Measurements from ENCODE around the gene DUOXA1.

DUOXA1 gene

DNA sequence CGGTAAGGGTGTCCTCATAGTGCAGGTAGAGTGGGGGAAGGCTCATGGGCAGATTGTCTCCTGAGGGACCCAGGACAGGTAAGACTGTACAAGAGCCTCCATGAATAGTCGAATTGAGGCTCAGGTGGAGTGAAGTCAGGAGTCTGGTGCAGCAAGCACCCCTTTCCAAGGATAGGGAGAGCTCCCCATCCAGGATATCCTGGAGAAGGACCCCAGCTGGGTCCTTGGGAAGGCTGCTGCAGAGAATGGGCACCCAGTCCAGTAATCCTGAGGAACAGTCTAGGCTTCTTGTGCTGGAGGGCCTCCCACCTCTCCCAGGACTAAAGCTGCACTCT lies 15.0 kb downstream of the DUOXA1 start:
- in situ Hi-C loops (cut with MboI; ENCODE audit: low pct_unique_long_range_greater_than_20kb, low sequenced_read_pairs, unreplicated experiment) = no loop called here
- no peak for DNase-seq (ENCODE audit: low spot score)
- TF ChIP-seq CTCF (IDR thresholded peaks at IDR 0.05; ENCODE audit: extremely low read depth, insufficient read depth, missing control alignments) = no peak

DNA sequence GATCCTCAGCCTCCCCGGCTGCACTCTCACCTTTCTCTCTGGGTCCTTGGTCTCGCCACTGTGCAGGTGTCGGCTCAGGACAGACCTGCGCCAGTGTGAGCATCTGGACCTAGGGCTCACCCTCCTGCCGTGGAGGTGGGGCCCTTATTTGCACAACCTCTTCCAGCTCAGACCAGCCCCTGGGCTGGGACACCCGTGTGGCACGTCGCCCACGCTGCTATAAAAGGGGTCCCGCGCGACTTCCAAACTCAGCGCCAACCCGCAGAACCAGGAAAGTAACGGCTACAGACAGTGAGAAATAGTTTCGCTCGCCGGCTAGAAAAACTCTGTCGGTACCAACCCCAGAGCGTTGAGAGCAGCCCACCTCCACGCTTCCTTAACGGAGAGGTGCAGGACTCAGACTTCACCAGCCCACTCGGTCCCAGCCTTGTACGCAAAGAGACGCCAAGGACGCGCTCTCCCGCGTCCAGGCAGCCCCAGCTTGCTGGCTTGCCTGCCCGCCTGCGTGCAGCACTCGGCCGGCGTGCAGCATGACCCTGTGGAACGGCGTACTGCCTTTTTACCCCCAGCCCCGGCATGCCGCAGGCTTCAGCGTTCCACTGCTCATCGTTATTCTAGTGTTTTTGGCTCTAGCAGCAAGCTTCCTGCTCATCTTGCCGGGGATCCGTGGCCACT lies 15.5 kb downstream of the DUOXA1 start, which contains the start of the genes DUOX2 and DUOXA2:
TSS of gene DUOX2 (minus strand) at position 97 of the 675 bp plus-strand sequence. CDS start 761 bp downstream, outside the sequence.
TSS of gene DUOXA2 (plus strand) at position 251 of the 675 bp plus-strand sequence. CDS start at position 531, 280 bp downstream.
- in situ Hi-C loops (cut with MboI; ENCODE audit: low pct_unique_long_range_greater_than_20kb, low sequenced_read_pairs, unreplicated experiment) = no loop called here
- DNase-seq (ENCODE audit: low spot score) = no peak

GRCh38 chr15:45113380-45113990 lies 16.2 kb downstream of the DUOXA1 start:
- TF ChIP-seq CTCF (IDR thresholded peaks at IDR 0.05; ENCODE audit: extremely low read depth, insufficient read depth, missing control alignments) = no peak
- DNase-seq (ENCODE audit: low spot score) = no peak
- in situ Hi-C loops (cut with MboI; ENCODE audit: low pct_unique_long_range_greater_than_20kb, low sequenced_read_pairs, unreplicated experiment) = no loop called here

More for the DNA sequence above, 15.5 kb downstream of the DUOXA1 start, which contains the start of the genes DUOX2 and DUOXA2:
- no peak for TF ChIP-seq CTCF (IDR thresholded peaks at IDR 0.05; ENCODE audit: extremely low read depth, insufficient read depth, missing control alignments)

GRCh38 chr15:45112591-45113379 lies 16.9 kb downstream of the DUOXA1 start:
- TF ChIP-seq CTCF (IDR thresholded peaks at IDR 0.05; ENCODE audit: extremely low read depth, insufficient read depth, missing control alignments) = no peak
- in situ Hi-C loops (cut with MboI; ENCODE audit: low pct_unique_long_range_greater_than_20kb, low sequenced_read_pairs, unreplicated experiment) = no loop called here
- no peak for DNase-seq (ENCODE audit: low spot score)

- in situ Hi-C loops (cut with MboI; ENCODE audit: low pct_unique_long_range_greater_than_20kb, low sequenced_read_pairs, unreplicated experiment) = no loop called here
- TF ChIP-seq CTCF (IDR thresholded peaks at IDR 0.05; ENCODE audit: extremely low read depth, insufficient read depth, missing control alignments) = no peak
- DNase-seq (ENCODE audit: low spot score) = no peak
These were observed 17.5 kb downstream of the DUOXA1 start for GRCh38 chr15:45112143-45112590.

DNA sequence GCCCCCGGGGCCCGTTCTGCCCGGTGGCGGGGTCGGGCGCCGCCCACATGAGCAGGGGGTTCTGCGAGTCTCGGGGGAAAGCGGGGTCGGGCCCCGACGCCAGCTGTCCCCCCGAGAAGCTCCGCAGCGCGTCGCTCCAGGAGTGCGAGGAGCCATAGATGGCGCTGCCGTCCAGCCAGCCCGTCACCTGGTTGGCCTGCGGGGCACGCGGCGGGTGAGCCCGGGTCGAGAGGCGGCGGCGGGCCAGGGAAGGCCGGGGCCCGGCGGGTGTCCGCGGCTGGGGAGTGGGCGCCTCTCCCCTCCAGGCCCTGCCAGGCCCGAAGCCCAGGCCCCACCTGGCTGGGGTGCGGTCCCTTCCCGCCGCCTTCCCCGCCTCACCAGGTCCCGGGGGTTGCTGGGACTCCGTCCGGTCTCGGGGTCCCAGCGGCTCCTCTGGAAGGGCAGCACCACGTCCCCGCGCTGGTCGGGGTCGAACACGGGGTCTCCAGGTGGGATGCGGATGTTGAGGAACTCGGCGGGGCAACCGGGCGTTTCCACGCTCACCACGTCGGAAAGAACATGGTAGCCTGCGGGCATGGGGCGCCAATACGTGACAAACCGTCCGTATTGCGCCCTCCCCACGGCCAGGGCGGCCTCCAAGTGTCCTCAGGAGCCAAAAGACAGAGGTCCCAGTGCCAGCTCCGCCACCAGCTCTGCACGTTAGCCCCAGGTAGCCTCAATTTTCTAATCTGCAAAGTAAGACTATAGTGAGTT lies 18.1 kb downstream of the DUOXA1 start:
- no peak for TF ChIP-seq CTCF (IDR thresholded peaks at IDR 0.05; ENCODE audit: extremely low read depth, insufficient read depth, missing control alignments)
- DNase-seq (ENCODE audit: low spot score) = no peak
- in situ Hi-C loops (cut with MboI; ENCODE audit: low pct_unique_long_range_greater_than_20kb, low sequenced_read_pairs, unreplicated experiment) = no loop called here
